GM18909 (cell line): ENCODE measurements around the gene JPH4.
A peak's percentile ranks its signal among the peaks of the same experiment; 100 is the strongest.

Source experiments
- ATAC-seq: cut with Tn5 transposase; IDR thresholded peaks from one replicate; pipeline ENCODE4 v1.9.1; 2021; ENCODE audit warnings: mild to moderate bottlenecking; ENCODE audit not compliant: unreplicated experiment, poor library complexity

Gene JPH4

GRCh38 chr14:23582906-23583760, 4.5 kb upstream of the JPH4 start:
- no peak for ATAC-seq

- no peak for ATAC-seq
Observed at GRCh38 chr14:23580948-23581281, 2.3 kb upstream of the JPH4 start.

- no peak for ATAC-seq
Observed at GRCh38 chr14:23580152-23580926, 1.7 kb upstream of the JPH4 start.

DNA sequence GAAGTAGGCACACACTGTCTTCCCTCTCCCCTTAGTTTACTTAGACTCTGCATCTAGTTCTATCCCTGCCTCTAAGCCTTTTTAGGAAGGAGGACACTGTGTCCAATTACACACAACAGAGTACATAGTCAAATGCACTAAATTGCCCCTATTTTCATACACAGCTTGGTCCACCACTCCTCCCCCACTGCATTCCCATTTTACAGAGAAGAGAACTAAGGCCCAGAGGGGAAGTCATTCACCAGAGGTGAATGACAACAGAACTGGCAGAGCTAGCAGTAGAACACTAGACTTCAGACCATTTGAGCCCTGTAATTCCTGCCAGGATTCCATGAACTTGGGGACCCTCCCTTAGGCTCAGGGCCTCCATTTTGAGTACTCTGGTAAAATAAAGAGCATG, 1.1 kb upstream of the JPH4 start:
- no peak for ATAC-seq

DNA sequence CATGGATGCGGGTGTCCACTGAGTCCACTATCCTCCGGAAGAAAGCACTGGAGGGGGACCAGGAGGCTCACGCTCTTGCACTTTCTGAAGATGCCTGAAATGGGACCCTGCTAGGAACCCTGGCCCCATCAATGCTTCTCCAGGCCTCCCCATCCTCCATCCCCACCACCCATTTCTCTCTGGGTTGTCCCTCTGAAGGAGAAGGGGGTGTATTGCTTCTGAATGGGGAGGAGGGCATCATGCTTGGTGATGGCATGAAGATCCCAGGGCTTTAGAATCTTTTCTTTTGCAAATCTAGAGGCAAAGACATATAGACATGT, 681 bp upstream of the JPH4 start:
- no peak for ATAC-seq

DNA sequence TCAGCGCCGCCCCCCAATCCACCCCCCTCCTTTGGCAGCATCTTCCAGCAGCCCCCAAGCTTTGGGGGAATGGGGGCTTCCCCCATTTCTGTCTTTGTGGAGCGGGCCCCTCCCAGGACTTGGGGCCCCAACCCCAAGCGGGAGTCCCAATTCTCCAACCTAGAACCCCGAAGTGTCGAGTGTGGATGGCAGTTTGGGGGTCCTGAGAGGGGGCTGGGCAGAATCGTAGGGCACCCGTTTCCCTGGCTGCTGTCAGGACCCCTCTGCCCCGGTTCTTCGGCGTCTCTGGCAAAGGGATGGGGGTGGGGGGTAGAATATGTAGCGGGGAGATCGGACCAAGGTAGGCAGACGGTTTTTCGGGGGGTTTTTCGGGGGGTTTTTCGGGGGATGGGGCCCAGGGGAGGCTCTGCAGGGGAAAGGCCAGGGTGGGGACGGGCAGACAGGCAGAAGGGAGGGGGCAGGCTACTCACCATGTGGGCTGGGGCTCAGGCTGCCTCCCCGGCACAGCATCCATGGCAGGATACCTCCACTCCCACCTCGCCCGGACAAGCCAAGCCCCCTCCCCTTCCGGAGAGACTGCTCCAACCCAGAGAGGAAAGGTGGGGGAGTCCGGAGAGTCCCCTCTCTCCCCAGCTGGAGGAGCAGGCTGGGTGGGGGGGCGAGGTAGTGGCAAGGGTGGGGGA, 739 bp downstream of the JPH4 start:
- ATAC-seq: no peak

DNA sequence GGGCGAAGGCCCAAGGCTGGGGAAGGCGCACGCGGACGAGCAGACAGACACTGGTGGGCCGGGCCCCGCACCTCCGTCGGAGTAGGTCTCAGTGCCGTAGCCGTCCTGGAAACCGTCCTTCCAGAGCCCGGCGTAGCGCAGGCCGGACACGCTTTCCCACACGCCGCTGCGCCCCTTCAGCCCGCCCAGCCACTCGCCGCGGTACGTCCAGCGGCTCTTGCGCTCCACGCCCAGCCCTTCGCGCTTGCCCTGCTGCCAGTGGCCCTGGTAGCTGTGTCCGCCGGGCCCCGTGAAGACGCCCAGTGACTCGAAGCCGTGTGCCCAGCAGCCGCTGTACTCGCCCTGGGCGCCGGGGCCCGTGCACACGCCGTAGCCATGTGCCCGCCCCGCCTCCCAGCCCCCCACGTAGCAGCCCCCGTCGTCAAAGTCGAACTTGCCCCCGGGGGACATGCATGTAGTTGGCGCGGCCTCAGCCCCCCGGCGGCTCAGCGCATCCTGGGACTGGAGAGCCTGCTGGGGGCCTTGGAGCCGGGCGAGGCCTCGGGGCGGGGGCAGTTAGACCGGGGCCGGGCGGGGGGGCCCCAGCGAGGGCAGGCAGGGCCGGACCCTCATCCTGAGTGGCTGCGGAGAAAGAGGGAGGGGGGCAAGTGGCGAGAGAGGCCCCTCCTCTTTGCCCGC, 1.4 kb downstream of the JPH4 start:
- no peak for ATAC-seq

DNA sequence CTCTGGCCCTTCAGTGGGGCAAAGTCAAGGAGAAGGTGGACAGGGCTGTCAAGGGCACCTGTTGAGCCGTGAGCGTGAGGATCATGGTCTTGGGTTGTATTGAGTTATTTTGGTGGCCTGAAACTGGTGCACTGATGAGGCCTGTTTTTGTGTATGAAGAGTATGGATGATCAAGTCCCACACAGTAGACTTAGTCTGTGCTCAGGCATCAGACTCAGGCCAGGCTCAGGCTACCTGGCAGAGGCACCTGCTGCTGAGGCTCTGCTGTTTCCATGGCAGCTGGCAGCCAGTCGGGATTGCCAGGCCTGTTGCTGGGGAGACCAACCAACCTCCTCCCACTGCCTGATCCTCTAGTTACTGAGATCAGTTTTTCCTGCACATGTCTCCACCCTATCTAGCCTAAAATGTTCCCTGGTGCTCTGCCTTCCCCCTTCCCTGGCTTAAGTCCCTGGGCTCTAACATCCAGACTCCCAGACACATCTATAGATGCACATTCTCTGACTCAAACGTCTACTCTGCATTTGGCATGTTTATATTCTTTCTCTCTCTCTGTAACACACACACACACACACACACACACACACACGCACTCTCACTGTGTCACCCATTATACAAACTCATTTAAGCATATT, 5.1 kb downstream of the JPH4 start:
- no peak for ATAC-seq

DNA sequence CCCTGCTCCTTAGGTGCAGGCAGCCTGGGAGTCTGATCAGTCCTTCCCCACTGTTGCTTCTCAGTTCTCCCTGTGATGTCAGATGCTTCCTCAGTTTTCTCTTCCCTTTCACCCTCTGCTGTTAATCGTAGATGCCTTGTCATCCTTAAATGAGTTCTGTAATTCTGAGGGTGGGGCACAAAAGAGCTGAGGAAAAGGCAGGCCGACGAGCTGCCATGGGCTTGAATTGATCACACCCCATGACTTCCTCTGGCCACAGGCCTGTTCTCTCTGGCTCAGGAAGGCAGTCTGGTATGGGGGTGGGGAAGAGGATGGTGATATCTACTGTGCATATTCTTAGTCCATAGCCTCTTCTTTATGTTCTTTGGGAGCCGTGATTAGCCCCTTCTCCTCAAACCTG, 5.8 kb downstream of the JPH4 start:
- no peak for ATAC-seq

DNA sequence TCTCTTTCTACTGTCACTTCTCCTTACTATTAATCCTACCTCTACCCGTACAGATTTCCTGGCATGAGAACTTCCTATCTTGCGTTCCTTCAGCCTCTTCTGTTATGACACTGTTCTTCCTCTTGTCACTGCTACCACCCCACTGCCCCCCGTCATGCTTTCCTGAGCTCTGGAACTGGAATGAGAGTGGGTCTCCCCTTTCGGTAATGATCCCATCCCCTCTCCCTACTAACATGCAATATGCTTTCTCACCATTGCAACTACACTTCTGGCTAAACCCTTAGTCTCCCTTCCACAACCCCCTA, 6.1 kb downstream of the JPH4 start:
- no peak for ATAC-seq

DNA sequence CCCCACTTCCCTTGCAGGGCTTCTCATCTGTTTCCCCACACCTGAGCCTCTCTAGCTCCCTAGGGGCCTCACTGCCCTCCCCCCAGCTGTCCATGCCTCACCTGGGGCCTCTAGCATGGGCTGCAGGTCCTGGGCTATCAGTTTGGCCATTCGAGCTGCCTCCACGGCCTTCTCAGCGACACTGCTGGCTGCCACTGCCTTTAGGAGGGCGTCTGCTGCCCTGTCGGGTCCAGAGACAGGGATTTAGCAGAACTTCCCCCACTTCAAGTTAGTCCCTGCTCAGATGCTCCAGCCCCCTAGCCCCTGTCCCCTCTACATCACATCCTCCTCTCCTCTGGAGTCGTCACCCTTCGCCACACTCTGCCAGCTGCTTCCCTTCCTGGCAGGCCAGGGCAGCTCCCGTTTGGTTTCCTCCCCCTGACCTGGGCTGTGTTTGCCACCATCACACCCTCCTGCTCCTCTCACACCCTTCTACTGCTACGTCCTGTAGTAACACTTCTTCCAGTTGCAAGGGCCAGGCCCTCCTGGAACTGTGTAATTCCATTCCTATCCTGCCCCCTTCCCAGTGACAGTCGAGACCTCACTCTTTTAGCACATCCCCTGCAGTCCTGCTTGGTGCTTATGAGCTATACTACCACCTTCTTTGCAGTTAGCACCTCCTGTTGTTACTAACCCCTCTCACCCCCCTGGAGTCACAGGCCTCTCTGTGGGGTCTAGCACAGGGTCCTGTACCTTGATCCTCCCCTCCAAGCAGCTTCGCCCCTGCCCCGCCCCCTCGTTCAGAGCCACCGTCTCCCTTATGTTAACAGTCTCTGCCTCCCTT, 6.7 kb downstream of the JPH4 start:
- no peak for ATAC-seq

GRCh38 chr14:23570806-23571483, 7.6 kb downstream of the JPH4 start:
- no peak for ATAC-seq

DNA sequence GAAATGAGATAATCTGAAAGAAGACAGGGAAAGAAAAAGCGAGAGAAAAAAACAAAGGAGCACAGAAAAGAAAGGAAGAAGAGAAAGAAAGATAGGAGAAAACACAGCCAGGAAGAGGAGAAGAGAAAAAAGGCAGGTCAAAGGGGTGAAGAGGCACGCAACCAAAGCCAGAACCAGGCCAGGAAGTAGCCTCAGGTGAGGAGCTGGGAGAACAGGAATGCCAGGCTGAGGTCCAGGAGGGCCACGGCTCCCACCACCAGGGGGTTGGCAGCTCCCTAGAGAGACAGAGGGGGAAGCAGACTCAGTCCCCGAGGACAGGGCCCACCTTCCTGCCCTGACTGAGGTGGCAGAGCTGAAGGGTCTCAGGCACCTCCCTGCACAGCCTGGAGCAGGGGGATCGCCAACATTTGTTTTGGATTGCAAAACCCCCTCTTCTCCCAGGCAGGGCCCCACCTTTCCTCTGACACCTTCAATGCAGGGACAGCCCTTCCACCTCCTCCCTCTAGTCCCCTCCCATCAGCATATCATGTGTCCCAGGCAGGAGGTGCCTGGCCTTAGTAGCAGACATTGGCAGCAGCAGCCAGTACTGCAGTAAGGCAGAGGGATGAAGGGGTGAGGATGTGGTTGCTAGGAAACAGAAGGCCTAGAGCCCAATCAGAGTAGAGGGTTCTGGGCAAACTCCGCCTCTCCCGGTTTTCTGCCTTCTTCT, 9.0 kb downstream of the JPH4 start:
- no peak for ATAC-seq

GRCh38 chr14:23568600-23569331, 9.8 kb downstream of the JPH4 start:
- no peak for ATAC-seq

- ATAC-seq: no peak
Observed at GRCh38 chr14:23568021-23568599, 10.5 kb downstream of the JPH4 start.

DNA sequence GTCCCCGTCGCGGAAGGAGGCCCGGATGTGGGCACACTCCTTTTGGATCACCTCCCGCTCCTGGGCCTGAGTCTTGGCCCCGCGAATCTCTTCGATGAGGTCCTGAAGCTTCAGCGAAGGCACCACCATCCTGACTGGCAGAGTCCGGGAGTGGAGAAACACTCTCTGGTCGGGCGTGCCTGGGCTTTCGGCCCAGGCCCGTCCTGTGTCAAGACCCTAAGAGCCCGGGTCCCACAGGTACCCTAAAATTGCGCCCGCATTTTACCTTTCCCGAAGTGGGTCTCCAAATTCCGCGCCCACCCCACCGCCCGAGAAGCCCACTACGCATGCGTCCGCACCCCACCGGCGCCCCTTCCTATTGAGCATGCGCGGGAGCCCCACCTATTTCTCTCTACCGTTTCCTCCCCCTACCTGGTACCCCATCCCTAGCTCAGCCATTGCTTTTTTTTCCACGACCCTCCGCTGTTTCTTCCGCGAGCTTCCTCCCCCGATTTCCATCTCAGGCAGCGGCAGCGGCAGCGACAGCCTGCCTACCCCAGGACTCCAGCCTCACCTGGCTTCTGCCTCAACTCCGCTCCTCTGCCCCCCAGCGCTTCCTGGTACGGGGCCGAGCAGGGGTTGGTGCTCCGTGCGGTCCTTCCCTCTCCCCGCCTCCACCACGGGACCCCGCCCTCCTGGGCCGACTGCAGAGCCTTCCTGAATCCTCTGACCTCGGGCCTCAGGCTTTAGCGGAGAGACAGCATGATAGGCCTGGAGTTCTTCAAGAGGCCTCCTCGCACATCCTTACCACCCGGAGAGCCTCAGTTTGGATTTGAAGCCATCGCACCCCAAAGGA, 11.2 kb downstream of the JPH4 start, which contains the start of gene AP1G2:
TSS of gene AP1G2 (minus strand) at position 606 of the 835 bp plus-strand sequence. CDS start at position 129, 477 bp downstream.
- ATAC-seq: peak; percentile 90

DNA sequence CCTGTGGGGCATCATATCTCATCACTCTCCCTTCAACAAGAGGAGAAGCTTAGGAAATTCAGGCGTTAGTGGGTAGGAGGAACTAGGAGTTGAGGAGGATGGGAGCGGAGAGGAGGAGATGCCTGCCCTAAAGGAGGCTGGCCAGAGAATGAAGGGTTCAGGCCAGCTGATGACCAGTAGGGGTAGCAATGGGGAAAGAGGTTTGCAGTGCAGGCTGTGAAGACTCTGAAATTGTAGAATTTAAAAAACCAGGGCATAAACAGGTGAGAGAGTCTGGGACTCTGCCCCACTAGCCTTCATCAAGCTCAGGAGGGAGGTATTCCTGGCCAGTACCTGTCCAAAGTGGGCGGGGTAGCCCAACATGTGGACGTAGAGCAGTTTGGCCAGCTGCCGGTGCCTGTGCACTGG, 11.8 kb downstream of the JPH4 start:
- peak; percentile 8 for ATAC-seq
